ENCODE results near the gene CIZ1.
"Not testable (repeated sequence)": the region's sequence is repeated elsewhere in the genome, so short reads cannot be mapped to it uniquely, and the experiment has no call there.

Gene CIZ1

DNA sequence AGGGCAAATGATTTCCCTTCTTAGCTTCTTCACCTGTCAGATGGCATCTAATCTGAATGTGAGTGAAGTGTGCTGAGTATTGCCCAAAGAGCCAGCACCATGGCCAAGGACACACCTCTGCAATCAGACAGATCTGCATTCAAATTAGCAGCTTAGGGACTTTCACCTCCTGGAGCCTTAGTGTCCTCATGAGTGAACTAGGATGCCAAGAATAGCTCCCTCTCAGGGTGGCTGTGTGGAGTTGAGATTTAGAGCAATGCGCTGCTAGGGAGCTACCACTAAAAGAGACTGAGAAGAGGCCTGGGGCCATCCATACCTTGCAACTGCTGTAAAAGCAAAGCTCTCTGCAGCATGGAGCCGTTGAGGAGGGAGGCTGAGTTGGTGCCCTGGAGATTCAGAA lies 1.4 kb downstream of the CIZ1 start:
- no peak for DNase-seq (ENCODE audit: low read depth in 2 of 2, low spot score in 1 of 2)

- no peak for DNase-seq (ENCODE audit: low read depth in 2 of 2, low spot score in 1 of 2)
These were observed 3.2 kb downstream of the CIZ1 start for GRCh38 chr9:128188209-128188608.

DNA sequence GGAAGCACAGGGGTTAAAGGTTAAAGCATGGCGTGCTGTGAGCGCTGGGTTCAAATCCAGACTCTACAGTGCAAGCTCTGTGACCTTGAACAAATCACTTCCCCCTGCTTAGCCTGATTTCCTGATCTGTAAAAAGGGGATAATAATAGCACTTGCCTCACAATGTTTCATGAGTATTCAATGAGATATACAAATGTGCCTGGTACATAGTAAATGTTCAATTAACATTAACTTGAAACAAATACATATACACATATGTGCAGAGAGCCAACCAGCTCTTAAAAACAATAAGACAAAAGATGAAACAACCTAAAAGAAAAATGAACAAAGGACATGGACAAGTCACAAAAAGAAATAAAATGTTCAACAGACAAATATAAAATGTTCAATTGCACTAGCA lies 4.0 kb downstream of the CIZ1 start:
- no peak for DNase-seq (ENCODE audit: low read depth in 2 of 2, low spot score in 1 of 2)

- DNase-seq (ENCODE audit: low read depth in 2 of 2, low spot score in 1 of 2) = no peak
These were observed 5.1 kb downstream of the CIZ1 start for GRCh38 chr9:128185979-128186965.

DNA sequence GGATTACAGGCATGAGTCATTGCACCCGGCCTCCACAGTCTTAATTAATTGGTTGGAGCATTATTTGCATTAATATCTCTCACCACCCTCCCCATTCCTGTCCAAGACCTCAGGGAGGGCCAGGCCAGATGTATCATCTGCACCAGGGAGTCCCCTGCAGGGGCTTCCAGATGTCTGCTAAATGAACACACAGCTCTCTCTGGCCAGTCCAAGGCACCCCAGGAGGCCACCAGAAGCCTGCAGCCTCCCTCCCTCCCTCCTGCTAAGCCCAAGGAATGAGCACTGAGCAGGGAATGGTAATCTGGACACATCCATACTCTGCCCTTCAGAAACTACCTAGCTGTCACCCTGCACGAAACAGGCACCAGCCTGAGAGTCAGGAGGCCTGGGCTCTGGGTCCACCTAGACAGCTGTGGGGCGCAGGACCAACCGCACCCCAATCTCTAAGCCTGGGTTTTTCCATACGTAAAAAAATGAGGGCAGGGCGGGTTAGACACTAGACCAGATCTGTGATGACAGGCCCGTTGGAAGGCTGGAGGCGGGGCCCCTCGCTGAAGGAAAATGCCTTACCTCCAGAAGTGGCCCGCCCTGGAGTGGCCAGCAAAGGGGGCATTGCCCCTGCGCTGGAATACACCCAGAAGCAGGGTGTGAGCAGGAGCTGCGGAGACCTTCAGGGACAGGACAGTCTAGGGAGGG lies 8.3 kb downstream of the CIZ1 start:
- no peak for DNase-seq (ENCODE audit: low read depth in 2 of 2, low spot score in 1 of 2)

DNA sequence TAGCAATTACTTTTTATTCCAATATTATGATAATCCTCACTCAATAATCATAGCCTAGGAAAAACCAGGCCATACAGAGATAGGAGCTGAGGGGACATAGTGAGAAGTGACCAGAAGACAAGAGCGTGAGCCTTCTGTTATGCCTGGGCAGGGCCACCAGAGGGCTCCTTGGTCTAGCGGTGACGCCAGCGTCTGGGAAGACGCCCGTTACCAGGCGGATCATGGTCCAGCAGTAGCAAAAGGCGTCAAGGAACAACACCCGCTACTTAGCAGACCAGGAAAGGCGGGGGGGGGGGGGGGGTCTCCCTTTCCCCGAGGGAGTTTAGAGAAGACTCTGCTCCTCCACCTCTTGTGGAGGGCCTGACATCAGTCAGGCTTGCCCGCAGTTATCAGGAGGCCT lies 9.9 kb downstream of the CIZ1 start:
- not testable (repeated sequence) for DNase-seq (ENCODE audit: low read depth in 2 of 2, low spot score in 1 of 2)

DNA sequence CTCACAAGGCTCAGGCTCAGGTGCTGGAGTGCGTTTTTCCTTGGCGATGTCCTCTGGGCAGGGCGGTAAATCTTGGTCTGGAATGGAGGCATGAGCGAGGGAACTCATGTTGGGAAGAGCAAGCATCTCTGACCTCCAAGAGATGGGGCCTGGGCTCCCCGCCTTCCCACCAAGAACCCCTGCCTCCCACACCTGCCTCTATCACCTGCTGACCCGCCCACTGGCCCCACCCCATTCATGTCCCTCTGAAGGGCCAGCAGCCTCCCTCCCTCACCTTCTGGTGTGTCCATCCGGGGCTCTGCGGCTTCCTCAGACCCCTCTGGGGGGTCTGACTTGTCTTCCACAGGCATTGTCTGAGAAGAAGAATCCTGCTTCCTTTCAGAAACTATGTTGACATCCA lies 10.9 kb downstream of the CIZ1 start:
- DNase-seq (ENCODE audit: low read depth in 2 of 2, low spot score in 1 of 2) = no peak

DNA sequence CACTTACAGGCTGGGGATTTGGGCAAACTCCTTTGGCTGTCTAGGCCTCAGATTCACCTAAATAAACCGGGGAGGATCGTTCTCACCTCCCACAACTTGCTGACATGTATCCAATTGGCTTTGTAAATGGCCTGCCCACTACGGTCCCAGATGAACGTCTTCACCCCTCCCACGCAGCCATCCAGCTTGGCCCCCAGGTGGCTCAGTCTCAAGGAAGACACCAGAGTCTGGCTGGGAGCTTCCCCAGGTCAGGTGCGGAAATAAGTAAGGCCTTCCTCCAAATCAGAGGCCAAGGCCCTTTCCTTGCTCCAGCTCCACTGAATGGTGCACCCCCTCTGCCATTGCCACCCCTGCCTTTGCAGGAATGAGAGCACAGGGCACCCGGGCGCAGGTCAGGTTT lies 11.4 kb downstream of the CIZ1 start:
- DNase-seq (ENCODE audit: low read depth in 2 of 2, low spot score in 1 of 2) = no peak

DNA sequence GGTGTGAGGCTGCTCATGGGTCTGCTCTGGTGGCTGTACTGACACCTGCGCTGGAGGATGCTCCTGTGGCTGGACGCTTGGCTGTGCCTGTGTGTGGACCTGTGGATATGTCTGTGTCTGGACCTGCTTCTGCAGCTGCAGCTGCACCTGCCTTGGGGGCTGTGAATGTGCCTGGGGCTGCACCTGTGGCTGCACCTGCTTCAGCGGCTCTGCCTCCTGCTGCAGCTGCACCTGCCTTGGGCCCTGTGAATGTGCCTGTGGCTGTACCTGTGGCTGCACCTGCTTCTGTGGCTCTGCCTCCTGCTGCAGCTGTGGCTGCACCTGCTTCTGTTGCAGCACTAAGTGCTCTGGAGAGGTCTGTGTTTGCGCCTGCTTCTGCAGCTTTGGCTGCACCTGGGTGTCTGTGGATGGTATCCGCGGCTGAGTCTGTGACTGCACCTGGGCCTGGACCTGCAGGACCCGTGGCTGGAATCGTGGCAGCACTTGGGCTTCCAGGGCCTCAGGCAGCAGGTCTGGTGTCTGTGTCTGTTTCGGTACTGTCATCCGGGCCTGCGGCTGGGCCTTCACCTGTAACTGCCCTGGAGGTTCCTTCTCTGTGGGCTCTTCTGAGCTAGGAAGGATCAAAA lies 12.5 kb downstream of the CIZ1 start:
- no peak for DNase-seq (ENCODE audit: low read depth in 2 of 2, low spot score in 1 of 2)

- no peak for DNase-seq (ENCODE audit: low read depth in 2 of 2, low spot score in 1 of 2)
These were observed 15.6 kb downstream of the CIZ1 start for GRCh38 chr9:128175726-128176125.

DNA sequence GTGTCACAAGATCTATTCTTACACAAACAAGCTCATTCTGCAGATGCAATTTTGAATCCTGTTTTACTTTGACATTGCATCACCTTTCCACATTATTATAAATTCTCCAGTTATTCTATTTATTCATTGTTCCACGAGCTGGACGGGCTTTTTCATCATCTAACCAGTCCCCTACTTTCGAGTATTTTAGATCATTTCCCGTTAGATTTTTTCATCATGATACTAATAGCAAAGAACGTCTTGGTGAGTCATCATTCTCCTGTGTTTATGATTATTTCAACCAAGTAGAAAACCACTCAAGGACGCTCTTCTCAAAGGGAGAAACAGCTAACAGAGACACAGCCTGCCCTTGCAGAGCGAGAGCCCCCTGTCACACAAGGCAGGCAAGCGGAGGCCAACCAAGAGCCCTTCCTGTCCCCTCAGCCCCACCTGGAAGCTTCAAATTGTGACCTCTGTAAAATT lies 16.2 kb downstream of the CIZ1 start:
- DNase-seq (ENCODE audit: low read depth in 2 of 2, low spot score in 1 of 2) = no peak

DNA sequence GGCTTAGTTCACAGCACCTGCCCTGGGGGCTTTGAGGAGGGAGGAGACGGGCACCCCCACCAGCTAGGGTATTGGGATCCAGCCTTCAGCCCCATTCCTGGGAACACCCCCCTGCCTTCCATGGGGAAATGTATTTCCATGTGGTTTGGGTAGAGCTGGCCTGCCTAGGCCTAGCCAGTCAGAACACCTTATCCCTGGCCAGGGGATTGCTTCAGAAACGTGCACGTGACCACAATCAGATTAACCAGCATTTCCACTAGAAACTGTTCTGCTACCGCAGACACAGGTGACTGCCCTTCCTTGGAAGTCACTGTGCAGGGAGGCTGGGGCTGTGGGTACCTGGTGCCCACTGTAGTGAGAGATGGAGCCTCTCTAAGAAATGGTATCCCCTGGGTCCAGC lies 17.3 kb downstream of the CIZ1 start:
- no peak for DNase-seq (ENCODE audit: low read depth in 2 of 2, low spot score in 1 of 2)

DNA sequence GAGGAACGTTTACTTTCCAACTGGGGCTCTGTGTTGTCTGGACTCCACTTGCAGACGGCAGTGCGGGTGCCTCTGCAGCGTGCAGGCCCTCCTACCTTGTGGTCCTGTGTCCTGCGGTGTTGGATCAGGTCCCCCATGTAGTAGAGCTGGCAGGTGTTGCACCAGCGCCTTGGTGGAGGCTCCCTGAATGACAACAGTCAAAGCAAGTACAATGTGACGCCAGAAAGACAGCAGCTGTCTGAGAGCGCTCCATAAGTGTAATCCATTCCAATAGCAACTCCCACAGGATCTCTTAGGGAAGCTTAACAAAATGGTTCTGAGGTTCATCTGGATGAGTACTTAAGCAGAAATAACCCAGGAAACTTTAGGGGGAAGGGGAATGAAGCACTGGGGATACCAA lies 21.4 kb downstream of the CIZ1 start:
- no peak for DNase-seq (ENCODE audit: low read depth in 2 of 2, low spot score in 1 of 2)

- no peak for DNase-seq (ENCODE audit: low read depth in 2 of 2, low spot score in 1 of 2)
These were observed 21.9 kb downstream of the CIZ1 start for GRCh38 chr9:128169492-128169891.

- no peak for DNase-seq (ENCODE audit: low read depth in 2 of 2, low spot score in 1 of 2)
These were observed 22.6 kb downstream of the CIZ1 start for GRCh38 chr9:128168731-128169308.

GRCh38 chr9:128167209-128167608 lies 24.2 kb downstream of the CIZ1 start:
- no peak for DNase-seq (ENCODE audit: low read depth in 2 of 2, low spot score in 1 of 2)

- no peak for DNase-seq (ENCODE audit: low read depth in 2 of 2, low spot score in 1 of 2)
These were observed 25.2 kb downstream of the CIZ1 start for GRCh38 chr9:128166169-128166568.

GRCh38 chr9:128164307-128164885 lies 27.0 kb downstream of the CIZ1 start:
- DNase-seq (ENCODE audit: low read depth in 2 of 2, low spot score in 1 of 2) = no peak

GRCh38 chr9:128163523-128164306 lies 27.7 kb downstream of the CIZ1 start:
- no peak for DNase-seq (ENCODE audit: low read depth in 2 of 2, low spot score in 1 of 2)

- no peak for DNase-seq (ENCODE audit: low read depth in 2 of 2, low spot score in 1 of 2)
These were observed 28.3 kb downstream of the CIZ1 start for GRCh38 chr9:128163027-128163515.
